Measurements from ENCODE around the gene SLC39A7.

The SLC39A7 gene

GRCh38 chr6:33167374-33168283 is 33.0 kb upstream of the SLC39A7 start:
- TF ChIP-seq, protein P1, sequence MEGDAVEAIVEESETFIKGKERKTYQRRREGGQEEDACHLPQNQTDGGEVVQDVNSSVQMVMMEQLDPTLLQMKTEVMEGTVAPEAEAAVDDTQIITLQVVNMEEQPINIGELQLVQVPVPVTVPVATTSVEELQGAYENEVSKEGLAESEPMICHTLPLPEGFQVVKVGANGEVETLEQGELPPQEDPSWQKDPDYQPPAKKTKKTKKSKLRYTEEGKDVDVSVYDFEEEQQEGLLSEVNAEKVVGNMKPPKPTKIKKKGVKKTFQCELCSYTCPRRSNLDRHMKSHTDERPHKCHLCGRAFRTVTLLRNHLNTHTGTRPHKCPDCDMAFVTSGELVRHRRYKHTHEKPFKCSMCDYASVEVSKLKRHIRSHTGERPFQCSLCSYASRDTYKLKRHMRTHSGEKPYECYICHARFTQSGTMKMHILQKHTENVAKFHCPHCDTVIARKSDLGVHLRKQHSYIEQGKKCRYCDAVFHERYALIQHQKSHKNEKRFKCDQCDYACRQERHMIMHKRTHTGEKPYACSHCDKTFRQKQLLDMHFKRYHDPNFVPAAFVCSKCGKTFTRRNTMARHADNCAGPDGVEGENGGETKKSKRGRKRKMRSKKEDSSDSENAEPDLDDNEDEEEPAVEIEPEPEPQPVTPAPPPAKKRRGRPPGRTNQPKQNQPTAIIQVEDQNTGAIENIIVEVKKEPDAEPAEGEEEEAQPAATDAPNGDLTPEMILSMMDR (IDR thresholded peaks at IDR 0.05) = no peak

DNA sequence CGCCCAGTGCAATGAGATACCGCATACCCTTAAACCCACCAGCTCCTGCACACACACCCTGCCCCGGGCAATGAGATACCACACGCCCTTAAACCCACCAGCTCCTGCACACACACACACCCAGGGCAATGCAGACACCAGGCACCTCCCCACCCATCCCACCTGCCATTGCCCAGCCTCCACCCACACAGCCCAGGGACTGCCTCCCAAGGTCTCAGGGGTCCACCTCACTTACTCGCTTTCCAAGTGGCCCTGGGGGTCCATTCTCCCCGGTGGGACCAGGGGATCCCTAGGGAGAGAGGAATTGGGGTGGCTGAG is 32.4 kb upstream of the SLC39A7 start:
- TF ChIP-seq, protein P1 (IDR thresholded peaks at IDR 0.05) = no peak

GRCh38 chr6:33168639-33169038 is 32.0 kb upstream of the SLC39A7 start:
- TF ChIP-seq, protein P1 (IDR thresholded peaks at IDR 0.05) = no peak

DNA sequence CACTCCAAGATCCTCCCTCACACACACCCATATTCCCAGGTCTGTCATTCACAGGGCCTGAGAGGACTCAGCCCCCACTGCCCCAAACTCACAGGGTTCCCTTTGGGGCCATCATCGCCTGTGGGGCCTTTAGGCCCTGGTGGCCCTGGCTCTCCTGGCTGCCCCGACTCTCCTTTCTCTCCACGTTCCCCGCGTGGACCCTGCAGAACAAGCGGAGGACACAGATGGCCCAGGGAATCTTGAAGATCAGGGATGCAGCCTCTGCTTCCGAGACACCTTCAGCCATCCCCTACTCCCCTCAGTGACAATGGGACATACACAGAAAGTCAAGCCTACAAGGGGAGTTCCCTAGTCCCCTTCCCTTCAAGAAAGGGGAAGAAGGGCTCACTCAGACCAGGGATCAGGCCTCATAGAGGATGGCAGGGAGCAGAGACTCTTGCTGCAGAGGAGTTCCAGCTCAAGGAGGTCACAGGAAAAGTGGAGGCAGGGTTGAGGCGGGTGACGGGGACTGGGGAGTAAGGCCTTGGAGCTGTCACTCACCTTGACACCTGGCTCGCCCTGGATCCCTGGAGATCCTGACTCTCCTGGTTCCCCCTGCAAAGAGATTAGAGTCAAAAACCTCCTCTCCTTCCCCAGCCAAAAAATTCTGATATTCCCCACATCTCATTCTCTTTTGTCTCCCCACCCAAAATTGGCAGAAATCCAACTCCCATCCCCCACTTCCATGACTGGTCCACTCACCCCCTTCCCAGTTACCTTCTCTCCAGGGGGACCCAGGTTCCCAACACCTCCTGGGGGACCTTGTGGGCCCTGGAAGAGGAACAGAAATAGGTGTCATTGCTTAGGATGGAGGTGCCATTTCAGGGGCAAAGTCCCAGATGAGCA is 31.1 kb upstream of the SLC39A7 start:
- TF ChIP-seq, protein P1 (IDR thresholded peaks at IDR 0.05) = no peak

- TF ChIP-seq, protein P1 (IDR thresholded peaks at IDR 0.05) = no peak
These were observed 30.3 kb upstream of the SLC39A7 start for GRCh38 chr6:33170176-33171015.

- TF ChIP-seq, protein P1 (IDR thresholded peaks at IDR 0.05) = no peak
These were observed 29.4 kb upstream of the SLC39A7 start for GRCh38 chr6:33171016-33171879.
